Gastrocnemius medialis (tissue), 4 donors: ENCODE results near the gene MEIS1.
"Not testable (repeated sequence)": the region's sequence is repeated elsewhere in the genome, so short reads cannot be mapped to it uniquely, and the experiment has no call there.

Experiments used
- POLR2A ChIP-seq, 2 donors: fragments of 450-650 bp; IDR thresholded peaks; one replicate each; pipeline ENCODE4 v1.6.1; 2017; ENCODE audit warnings: antibody characterized with exemption in 2 of 2, mild to moderate bottlenecking in 2 of 2, moderate library complexity in 2 of 2
- TF ChIP-seq, protein P1 (sequence below), 5 experiments: fragments of 450-650 bp in 3 of 5; fragments of 200-600 bp in 2 of 5; sonication (generic) in 2 of 5; IDR thresholded peaks in 4 of 5; conservative IDR thresholded peaks in 1 of 5; 1 replicate in 4 of 5; 2 replicates in 1 of 5; pipeline ENCODE4 v1.5.1; 2016 to 2019; ENCODE audit warnings: antibody characterized with exemption in 5 of 5, mild to moderate bottlenecking in 3 of 5, moderate library complexity in 3 of 5

DNA sequence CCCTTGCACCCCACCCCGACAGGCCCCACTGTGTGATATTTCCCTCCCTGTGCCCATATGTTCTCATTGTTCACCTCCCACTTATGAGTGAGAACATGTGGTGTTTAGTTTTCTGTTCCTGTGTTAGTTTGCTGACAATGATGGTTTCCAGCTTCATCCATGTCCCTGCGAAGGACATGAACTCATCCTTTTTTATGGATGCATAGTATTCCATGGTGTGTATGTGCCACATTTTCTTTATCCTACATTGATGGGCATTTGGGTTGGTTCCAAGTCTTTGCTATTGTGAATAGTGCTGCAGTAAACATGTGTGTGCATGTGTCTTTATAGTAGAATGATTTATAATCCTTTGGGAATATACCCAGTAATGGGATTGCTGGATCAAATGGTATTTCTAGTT lies 50.3 kb downstream of the MEIS1 start:
- TF ChIP-seq, protein P1, sequence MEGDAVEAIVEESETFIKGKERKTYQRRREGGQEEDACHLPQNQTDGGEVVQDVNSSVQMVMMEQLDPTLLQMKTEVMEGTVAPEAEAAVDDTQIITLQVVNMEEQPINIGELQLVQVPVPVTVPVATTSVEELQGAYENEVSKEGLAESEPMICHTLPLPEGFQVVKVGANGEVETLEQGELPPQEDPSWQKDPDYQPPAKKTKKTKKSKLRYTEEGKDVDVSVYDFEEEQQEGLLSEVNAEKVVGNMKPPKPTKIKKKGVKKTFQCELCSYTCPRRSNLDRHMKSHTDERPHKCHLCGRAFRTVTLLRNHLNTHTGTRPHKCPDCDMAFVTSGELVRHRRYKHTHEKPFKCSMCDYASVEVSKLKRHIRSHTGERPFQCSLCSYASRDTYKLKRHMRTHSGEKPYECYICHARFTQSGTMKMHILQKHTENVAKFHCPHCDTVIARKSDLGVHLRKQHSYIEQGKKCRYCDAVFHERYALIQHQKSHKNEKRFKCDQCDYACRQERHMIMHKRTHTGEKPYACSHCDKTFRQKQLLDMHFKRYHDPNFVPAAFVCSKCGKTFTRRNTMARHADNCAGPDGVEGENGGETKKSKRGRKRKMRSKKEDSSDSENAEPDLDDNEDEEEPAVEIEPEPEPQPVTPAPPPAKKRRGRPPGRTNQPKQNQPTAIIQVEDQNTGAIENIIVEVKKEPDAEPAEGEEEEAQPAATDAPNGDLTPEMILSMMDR (IDR thresholded peaks at IDR 0.05 in 4 of 5, conservative IDR thresholded peaks at IDR 0.05 in 1 of 5), result not testable (repeated sequence)
- TF ChIP-seq POLR2A (IDR thresholded peaks at IDR 0.05), result not testable (repeated sequence)
